CD4-positive, alpha-beta T cell treated with Interleukin-10 for 1 hour (primary cell): ENCODE data around the gene C11orf97.
A peak's percentile ranks its signal among the peaks of the same experiment; 100 is the strongest.
"Not testable (repeated sequence)": the region's sequence is repeated elsewhere in the genome, so short reads cannot be mapped to it uniquely, and the experiment has no call there.

Source experiments
- DNase-seq: peaks from one replicate; pipeline ENCODE4 v3.0.0-alpha.2; 2020

Gene C11orf97, protein sequence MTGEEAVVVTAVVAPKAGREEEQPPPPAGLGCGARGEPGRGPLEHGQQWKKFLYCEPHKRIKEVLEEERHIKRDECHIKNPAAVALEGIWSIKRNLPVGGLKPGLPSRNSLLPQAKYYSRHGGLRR

DNA sequence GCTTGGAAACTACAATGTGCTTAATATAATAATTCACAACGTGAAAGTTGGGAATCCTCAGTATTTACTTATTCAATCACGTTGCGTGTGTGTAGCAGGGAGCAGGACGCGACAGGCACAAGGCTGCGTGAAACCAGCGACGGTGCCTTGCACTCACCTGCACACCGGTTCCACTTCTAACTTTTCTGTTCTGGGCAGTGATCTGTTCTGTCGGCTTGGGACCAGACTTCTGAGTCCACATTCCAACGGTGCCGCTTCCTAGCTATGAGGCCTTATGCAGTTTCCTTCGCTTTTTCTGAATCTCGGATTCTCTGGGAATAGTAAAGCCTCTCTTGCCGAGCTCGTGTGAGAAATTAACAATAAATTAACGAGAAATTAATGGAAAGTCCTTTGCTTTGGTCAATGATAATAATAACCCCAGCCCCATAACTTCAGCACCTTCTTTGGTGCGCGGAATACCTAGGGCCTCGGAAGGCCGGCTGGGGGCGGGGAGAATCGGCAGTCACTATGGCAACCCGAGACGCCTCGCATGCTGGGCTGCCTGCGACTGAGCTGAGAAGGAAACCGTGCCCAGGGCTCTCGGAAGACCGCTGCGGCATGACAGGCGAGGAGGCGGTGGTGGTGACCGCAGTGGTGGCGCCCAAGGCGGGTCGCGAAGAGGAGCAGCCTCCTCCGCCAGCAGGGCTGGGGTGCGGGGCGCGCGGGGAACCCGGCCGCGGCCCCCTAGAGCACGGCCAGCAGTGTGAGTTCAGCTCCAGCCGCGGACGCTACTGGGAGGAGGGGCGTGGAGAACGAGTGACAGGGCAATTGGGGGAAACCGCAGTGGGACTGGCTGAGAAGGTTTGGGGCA lies at the start of gene C11orf97:
TSS of gene C11orf97 (plus strand) at position 530 of the 850 bp plus-strand sequence. CDS start at position 598, 68 bp downstream.
- peak; percentile 63 for DNase-seq

DNA sequence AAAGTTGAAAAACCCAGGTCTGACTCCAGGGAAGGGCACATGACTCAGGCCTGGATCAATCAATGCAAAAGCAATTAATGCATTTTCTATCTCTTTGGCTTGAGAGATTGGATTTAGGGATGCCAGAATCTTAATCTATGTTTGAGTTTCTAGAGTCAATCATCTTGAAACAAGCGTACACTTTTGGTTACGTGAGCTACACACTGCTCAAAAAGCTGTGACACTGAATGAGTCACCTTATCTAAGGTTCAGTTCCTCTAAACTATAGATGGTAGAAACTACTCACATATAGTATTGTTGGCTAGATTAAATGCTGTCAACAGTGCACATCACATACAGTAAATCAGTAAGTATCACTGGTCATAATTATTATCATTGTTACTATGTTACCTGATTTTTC lies 42.8 kb upstream of the C11orf97 start:
- no peak for DNase-seq

DNA sequence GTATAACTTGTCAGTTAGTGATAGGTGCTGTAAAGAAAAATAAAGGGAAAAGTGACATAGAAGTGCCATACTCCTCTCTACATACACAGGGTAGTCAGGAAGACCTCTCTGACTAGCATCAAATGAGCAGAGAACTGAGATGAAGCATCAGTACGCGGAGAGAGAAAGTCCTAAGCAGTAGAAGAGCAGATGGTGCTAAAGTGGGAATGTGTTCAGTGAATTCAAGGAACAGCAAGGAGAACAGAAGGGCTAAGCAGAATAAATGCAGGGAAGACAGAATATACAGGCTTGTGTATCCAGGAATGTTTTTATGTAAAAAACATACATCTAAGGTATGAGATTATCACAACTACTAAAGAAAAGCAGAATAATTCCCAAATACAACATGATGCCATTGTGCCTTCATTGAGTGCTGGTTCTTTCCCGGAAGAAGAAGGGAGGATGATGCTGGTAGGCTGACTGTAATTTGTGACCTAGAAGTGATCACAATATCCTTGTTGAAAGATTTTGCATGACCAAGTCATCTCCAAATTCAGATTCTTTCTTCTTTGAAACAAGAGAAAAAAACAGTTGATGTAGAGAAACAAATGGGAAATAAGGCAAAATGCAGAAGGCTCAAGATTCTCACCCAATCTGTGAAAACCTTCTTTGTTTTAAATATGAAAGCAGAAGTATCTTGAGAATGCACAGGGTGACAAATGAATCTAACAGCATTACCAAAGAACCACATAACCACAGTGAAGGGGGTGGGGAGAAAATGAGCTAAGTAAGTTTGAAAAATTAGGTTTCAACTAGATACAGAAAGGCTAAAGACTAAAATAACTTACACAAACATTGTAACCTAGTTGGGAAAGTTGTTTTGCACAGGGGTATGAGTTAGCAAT lies 39.1 kb upstream of the C11orf97 start:
- DNase-seq = peak; percentile 38

DNA sequence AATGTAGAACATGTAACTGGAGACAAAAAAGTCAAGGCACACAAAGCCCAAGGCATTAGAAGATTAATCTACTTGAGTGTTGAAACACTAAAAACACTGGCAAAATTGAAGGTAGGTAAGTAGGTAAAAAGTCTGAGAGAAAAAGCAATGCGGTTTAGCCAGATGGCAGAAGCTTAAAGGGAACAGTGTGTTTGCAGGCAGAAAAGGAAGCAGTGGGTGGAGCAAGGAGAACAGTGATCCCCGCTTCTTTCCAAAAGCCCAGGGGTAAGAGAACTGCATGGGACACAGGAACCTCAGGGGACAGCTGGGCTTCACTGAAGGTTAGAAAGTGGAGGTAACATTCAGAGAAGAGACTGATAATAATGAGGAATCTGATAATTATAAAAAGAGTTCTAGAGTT lies 34.6 kb upstream of the C11orf97 start:
- no peak for DNase-seq

DNA sequence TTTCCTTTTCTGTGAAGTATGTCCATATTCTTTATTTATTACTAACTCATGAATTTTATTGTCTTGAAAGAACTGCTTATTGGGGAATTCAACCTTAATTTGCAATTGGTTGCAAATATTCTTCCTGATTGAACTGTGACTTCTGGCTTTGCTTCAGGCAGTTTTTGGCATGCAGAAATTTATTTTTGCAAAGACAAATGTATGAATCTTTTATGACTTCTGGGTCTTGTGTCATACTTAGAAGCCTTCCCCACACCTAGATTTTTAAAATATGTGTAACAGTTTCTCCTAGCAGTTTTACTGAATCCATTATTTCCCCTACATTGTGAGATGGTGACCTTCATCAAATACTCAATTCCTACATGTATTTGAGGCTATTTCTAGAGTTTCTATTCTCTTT lies 30.9 kb upstream of the C11orf97 start:
- DNase-seq = no peak

DNA sequence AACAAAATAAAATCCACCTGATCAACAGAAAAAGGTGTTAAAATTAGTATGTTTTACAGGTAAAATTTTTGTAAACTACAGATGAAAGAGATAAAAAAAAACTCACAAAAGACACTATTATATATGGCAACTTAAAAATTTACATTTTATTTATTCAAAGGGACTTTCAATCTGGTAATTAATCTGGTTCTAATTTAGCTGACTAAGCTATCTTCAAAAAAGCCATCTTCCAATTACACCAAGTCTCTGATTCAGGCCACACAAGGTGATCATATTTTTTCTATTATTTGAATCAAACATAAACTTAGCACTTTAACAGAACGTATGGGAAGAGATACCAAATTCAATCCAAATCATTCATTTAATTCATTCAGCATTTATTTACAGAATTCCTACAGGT lies 26.2 kb upstream of the C11orf97 start:
- no peak for DNase-seq

DNA sequence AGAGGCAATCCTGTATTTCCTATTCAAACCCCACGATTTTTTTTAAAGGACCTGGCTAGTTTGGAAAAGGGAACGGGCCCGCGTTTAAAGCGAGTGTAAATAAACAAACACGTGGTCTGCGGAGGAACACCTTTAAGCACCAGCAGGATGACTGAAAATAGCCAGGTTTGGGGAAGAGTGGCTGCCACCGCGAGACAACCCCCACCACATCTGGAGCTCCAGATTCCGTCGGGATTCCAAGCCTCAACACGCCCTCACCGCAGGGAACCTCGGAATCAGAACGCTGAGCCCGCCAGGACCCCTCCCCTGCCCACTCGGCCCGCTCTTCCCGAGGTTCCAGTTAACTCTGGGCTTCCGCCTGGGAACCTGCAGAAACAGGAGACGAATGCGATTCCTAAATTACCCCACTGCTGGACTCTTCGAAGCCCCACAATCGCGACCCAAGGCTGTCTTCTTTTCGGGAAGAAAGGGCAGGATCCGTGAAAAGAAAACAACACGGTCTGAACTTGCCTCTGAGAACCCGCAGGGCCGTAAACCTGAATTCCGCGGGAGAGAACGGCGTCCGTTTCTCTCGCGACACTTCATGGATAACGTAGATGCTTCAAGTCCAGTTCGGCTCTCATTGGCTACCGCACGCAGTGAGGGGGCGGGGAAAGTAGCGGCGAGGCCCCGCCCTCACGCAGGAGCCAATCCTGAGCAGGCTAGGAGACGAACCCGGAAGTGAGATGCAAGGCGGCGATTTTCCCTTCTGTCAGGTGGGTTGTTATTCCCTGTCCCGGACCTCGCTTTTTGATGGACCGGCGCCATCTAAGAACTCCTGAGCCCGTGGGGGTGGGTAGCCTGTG lies 18.8 kb upstream of the C11orf97 start, which contains the start of the genes ANKRD49 and MRE11:
TSS of gene ANKRD49 (plus strand) at position 704 of the 845 bp plus-strand sequence. CDS start 2,710 bp downstream, outside the sequence.
TSS of gene MRE11 (minus strand) at position 564 of the 845 bp plus-strand sequence. CDS start 1,043 bp downstream, outside the sequence.
- DNase-seq = peak; percentile 97

DNA sequence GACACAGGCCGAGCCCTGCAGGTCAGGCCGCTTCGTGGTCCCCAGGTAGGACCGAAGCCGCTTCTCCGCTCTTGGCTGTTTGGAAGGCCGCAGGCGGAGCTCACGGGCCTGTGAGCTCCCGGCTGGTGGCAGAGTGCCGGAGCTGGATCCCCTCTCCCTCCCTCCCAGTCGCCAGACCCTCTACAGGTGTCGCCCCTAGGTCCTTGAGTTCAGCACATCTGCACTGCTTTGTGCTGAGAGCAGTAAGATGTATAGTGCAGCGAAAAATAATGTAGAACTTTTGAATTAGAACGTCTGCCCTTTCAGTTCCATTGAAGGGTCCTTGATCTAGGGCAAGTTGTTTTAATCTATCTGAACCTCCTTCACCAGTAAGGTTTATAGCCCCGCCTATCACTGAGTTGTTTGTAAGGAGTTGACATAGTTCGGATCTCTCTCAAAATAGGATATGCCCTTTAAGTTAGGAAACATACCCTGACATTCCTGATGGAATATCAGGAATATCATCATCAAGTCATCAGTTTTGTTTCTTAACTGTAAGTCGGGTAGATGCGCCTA lies 18.1 kb upstream of the C11orf97 start:
- no peak for DNase-seq

DNA sequence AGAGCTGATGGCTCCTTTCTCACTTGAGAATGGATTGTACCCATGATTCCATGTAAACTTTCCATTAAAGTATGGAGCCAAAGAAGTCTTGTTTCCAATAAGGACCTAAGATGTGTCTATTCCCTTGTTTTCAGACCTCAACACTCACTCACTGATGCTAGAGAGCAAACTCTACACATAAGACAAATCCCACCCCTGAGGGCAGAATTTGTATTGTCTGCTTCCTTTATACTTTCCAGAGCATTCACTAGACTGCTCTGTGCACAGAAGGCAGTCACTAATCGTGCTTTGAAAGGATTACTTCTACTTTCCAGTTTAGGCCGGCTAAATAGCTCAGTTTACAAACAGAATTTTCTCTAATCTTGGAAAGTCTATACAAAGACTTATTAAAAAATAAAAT lies 12.1 kb upstream of the C11orf97 start:
- no peak for DNase-seq

DNA sequence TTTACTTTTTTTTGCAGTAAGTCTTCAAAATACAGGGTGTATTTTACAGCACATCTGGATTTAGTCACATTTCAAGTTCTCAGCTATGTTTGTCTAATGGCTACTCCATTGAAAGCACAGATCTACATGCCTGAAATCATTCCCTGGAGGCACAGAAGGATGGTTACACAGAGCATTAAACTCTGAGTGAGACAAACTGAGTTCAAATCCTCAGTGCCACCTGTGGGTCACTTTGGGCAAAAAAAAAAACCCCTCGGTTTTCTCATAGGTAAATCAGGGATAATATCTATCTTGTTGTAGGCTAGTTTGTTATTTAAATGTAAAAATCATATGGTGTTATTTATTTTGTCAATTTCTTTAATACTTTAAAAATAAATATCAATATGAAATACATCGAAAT lies 10.7 kb upstream of the C11orf97 start:
- no peak for DNase-seq

DNA sequence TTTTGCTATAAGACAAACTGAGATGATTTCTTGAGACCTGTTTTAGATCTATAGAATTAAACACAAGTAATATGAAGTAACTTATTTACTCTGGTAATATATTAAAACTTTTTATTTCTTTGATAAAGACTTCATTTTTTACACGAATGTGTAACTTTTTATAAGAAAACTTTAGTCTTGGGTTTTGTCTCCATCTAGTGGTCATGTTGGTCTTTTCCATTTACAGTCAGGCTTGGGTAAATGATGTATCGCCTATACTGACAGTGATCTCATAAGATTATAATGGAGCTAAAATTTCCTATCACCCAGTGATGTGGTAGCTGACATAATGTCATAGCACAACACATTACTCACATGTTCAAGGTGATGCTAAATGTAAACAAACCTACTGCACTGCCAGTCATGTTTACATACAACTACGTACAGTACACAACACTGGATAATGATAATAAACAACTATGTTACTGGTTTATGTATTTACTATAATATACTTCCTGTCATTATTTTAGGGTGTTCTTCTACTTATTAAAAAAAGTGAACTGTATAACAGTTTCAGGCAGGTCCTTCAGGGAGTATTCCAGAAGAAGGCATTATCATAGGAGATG lies 7.5 kb upstream of the C11orf97 start:
- peak; percentile 68 for DNase-seq

DNA sequence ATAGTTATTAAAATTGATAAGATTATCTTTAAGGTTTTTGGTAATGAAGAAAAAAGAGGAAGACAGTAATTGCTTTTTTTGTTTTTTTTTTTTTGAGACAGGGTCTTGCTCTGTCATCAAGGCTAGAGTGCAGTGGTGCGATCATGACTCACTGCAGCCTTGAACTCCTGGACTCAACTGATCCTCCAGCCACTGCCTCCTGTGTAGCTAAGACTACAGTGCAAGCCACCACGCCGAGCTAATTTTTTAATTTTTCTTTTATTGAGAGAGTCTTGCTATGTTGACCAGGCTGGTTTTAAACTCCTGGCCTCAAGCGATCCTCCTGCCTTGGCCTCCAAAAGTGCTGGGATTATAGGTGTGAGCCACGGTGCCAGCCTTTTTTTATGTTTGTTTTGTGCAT lies 5.7 kb upstream of the C11orf97 start:
- not testable (repeated sequence) for DNase-seq

DNA sequence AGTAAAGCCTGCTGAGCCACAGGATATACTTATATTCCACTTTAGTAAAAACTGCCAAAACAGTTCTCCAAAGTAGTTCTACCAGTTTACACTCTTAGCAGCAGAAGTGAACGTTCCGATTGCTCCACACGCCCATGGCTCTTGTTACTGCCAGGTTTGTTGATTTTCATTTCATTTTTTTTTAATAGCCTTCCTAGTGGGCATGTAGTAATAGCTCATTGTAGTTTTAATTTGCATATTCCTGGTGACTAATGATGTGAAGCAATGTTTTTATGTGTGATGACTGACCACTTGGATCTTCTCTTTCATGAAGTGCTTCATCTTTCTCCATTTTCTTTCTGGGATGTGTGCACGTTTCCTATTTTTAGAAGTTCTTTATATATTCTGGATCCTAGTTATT lies 4.8 kb upstream of the C11orf97 start:
- DNase-seq = no peak

DNA sequence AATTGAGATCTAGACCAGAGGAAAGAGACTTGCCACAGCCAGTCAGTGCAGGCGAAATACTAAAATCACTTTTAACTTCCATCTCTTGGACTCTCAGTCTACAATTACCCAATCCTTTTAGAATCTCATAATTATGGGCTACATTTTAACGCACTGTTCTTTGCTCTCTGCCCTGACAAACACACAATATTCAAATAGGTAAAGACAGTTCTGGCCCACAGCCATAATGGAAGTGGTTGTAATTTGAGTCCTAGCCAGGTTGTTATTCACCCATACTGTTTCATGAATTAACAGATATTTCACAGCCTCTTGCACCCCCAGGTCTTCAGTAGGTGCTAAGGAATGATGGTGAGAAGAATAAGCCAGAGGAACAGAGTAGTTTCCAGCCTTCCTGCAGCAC lies 830 bp downstream of the C11orf97 start:
- DNase-seq = no peak

DNA sequence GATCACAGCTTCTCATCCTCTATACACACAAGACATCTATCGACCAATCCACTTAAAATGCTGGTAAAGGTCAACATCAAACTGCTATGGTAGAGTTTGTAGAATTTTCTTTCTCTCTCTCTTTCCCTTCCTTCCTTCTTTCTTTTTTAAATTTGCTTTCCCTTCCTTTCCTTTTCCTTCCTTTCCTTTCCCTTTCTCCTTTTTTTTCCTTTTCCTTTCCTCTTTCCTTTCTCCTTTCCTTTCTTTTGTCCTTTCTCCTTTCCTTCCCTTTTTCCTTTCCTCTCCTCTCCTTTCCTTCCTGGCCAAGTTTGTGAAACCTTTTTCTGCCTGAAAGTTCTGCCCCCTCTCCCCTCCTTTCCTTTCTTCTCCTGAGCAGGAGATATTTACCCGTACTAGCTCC lies 3.1 kb downstream of the C11orf97 start:
- DNase-seq = no peak

DNA sequence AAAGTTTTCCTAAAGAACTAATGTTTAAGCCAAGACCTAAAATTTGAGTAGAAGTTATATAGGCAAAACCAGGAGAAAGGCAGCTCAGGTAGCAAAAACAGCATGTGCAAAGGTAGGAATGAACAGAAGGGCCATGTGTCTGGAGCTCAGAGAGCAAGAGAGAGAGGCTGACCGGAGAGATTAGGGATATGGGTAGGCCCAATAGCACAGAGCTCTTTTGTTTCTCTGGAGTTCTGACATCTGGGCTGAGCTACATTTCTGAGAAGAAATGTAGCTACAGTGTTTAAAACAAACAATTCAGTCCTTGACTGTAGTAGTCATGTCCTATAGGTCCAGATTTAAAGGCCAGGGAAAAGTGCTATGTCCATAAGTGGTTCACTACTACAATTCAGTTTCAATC lies 4.5 kb downstream of the C11orf97 start:
- DNase-seq = no peak

DNA sequence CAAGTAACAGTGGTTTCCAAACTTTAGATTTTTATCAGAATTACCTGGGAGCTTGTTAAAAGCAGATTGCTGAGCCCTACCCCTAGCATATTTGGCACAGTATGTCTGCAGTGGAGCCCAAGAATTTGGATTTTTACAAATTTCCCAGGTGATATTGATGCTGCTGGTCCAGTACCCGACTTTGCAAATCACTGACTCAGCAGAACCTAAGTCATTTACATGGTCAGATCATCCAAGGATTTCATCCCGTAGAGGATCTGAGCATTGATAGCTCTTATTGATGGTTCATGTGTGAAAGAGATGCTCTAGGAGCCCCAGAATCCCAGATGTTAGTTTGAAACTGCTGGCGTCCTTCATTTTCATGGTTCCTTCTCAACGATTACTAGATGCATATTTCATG lies 6.0 kb downstream of the C11orf97 start:
- DNase-seq = no peak

DNA sequence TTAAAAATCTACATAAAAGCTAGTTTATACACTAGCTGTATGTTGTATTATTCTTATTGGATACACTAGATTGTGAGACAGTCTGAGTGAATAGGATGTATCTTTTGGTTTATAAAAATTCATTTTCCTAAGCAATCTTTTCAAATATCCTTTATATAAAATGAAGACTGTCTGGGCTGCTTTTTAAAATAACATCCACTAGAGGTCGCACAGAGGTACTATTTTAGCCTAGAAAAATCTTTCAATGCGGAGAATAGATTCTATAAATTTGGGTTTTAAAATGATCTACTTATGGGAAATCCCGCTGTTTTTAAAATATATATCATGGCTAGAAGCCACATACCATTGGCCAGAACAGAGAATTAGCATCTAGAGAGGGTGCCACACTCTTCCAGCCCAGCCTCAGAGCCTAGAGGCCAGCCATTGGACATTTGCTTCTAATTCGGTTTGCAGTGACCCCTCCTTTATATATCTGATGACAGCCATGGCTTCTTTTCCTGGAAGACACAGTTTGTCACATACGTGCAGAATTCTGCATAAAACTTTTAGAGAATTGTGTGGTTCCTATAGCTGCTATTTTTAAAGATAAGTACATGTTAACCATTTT lies 7.3 kb downstream of the C11orf97 start:
- peak; percentile 52 for DNase-seq

DNA sequence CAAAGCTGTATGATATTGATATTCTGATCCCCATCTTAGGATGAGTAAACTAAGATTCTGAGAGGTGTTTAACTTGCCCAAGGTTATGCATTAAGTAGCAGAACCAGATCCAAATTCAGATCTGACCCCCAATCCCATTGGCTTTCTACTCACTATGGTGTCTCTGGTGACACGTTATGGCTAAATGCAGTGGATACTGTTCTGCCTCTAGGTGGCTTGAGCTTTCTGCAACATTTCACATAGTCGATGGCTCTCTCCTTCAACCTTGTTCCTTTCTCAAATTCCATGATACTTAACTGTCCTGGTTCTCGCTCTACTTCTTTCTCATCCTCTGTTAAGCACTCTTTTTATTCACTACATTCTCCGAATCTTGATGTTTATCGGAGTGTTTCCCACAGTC lies 9.4 kb downstream of the C11orf97 start:
- no peak for DNase-seq

DNA sequence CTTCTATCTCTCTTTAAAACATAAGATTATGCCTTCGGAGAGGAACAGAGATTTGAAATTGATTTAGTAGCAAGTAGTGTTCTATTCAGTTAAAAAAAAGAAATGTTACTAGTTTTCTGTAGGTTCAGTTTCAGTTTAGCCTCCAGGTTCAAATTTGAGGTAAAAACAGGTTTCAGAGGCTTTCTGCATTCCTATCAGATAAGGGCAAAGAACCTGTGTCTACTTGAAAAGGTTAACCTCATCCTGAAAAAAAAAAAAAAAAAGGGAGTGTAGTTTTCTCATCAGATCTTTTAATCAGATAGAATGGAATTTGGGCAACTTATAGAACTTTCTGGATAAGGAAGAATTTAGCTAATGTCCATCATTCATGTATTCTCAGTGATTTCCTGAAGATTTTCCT lies 12.1 kb downstream of the C11orf97 start:
- no peak for DNase-seq
